NCI-H2107 (cell line): ENCODE data around the gene CRKL.

Experiments
- DNase-seq: peaks from one replicate; lab custom pipeline; 2025; lab: John Stamatoyannopoulos, UW

CRKL gene

GRCh38 chr22:20951932-20952380, 34.7 kb downstream of the CRKL start:
- DNase-seq: no peak

GRCh38 chr22:20952544-20953341, 35.5 kb downstream of the CRKL start:
- DNase-seq: no peak

- no peak for DNase-seq
Observed at GRCh38 chr22:20953342-20953608, 36.1 kb downstream of the CRKL start.

DNA sequence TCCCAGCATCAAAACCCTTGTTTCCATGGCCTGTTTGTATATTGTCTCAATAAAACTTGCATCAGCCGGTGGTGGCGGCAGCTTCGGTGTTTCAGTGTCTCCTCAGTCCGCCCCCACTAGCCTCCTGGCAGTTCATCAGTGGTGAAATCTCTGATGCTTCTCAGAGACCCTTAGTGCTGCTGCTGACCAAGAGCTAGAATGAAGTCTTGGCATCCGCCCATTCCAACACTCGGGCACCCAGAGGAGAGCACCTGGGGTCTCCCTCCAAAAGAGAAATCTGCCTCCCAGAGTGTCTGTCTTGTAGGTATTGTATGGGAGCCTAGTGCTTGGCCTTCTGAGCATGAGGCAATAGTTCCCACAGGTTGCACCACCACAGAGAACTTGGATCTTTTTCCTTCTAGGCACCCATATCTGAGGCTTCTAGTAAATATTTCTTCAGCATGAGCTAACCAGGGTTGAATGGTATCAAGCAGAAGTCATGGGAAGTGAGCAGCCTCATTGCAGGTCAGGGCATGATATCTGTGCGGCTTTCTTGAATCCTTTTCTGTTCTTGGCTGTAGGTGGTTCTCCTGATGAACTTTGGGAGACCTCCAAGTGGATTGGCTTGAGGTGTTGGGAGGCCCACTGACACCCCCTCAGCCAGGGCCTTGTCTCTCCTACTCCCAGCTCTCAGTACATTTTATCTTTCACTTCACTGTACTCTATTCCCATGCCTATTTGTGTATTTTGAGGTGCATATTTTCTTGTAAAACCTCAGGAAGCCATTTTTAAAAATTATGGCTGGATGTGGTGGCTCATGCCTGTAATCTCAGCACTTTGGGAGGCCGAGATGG, 36.7 kb downstream of the CRKL start:
- DNase-seq: no peak

DNA sequence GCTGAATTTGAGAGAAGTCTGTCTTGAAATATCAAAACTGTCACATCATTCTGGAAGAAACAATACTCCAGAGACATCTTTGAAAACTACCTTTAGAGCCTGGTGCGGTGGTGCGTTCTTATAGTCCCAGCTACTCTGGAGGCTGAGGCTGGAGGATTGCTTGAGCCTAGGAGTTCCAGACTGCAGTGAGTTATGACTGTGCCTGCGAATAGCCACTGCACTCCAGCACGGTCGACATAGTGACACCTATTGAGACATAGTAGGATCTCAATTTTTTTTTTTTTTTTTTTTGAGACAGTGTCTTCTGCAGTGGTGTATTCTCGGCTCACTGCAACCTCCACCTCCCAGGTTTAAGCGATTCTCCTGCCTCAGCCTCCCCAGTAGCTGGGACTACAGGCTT, 38.3 kb downstream of the CRKL start:
- no peak for DNase-seq

DNA sequence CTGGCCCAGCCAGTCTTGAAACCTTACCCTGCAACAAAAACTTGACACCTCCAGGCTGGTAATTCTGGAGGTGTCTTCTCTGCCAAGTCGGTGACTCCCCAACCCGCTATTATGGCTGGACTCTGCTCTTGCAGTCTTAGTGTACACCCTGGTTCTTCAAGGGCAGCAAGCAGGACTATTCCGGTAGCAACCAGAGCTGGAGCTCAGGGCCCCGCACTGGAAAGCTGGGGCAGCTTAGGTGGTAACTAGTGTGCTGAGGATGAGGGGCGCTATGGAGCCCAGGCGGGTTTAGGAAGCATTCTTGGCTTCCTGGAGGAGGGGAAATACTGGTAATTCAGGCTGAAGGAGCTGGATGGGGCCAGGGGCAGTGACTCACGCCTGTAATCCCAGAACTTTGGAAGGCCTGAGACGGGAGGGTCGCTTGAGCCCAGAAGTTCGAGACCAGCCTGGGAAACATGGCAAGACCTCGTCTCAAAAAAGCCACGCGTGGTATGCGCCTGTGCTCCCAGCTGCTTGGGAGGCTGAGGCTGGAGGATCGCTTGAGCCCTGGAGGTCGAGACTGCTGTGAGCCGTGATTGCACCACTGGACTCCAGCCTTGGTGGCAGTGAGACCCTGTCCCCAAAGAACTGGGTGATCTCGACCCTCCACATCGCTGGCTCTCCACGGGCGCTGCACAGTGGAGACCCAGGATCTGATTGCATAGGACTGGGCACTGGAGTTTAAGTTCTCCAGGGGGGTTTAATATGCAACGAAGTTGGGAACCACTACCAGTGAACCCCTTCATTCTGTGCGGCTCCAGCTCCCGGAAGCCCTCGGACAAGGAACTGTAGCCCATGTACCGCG, 39.3 kb downstream of the CRKL start:
- no peak for DNase-seq

- no peak for DNase-seq
Observed at GRCh38 chr22:20957102-20957682, 40.0 kb downstream of the CRKL start.

GRCh38 chr22:20957683-20958431, 40.6 kb downstream of the CRKL start:
- no peak for DNase-seq

DNA sequence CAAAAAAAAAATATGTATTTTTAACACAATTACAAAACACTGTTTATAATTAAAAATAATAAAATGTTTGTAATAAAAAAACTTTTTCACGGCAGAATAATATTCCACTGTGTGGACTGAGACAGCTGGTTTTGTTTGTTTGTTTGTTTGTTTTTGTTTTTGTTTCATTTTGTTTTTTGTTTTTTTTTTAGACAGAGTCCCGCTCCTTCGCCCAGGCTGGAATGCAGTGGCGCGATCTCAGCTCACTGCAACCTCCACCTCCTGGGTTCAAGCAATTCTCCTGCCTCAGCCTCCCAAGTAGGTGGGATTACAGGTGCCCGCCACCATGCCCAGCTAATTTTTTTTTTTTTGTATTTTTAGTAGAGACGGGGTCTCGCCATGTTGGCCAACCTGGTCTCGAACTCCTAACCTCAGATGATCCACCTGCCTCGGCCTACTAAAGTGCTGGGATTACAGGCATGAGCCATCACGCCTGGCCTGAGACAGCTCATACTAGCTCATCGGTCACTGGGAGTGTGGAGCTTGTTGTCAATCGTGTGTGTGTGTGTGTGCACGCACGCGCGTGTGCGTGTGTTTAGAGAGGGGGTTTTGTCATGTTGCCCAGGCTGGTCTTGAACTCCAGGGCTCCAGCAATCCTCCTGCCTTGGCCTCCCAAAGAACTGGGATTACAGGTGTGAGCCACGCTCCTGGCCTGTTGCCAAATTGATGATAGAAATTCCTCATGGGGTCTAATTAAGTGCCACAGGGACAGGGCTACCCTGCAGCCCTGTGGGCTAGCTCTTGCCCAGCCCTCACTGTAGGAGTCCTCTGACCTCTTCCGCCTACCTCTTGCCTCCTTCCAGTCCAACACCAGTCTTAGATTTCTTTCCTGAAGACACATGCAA, 42.6 kb downstream of the CRKL start:
- DNase-seq: no peak

- DNase-seq: no peak
Observed at GRCh38 chr22:20960609-20961008, 43.4 kb downstream of the CRKL start.

DNA sequence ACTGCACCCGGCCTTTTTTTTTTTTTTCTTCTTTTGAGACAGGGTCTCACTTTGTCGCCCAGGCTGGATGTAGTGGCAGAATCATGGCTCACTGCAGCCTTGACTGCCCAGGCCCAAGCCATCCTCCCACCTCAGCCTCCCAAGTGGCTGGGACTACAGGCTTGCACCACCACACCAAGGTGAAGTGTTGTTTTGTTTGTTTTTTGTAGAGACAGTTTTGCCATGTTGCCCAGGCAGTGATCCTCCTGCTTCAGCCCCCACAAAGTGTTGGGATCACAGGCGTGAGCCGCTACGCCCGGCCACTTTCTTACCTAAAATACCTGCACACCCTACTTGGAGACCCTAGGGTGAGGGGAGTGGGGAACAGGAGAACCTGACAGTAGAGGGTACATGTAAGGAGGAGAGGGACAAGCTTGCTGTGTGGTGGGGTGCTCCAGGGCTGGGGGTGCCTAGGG, 45.3 kb downstream of the CRKL start:
- DNase-seq: no peak

- DNase-seq: no peak
Observed at GRCh38 chr22:20963201-20964052, 46.2 kb downstream of the CRKL start.

- no peak for DNase-seq
Observed at GRCh38 chr22:20964090-20964798, 47.0 kb downstream of the CRKL start.

- DNase-seq: no peak
Observed at GRCh38 chr22:20964799-20965103, 47.5 kb downstream of the CRKL start.

- DNase-seq: no peak
Observed at GRCh38 chr22:20965104-20965887, 48.1 kb downstream of the CRKL start.

- DNase-seq: no peak
Observed at GRCh38 chr22:20965888-20966855, 49.0 kb downstream of the CRKL start.
